K562 (cell line): ENCODE results near the gene ZNF236. TPM values are rescaled to one million over a fixed set of nuclear protein-coding genes. Genes with fewer than 3 reads are reported as not detected.

ENCODE experiments used
- ATAC-seq: fragments of 200-7000 bp; cut with Tn5 transposase; 3 replicates; pipeline ENCODE4 v1.9.1; 2020; ENCODE audit warnings: moderate library complexity
- BruUV-seq: library from RNA; stranded (reverse); fragments of 400-500 nt; replicated peaks from 2 replicates; lab custom pipeline; 2021; lab: Mats Ljungman, UMichigan
- CTCF ChIA-PET: fragments of 300-600 bp; formaldehyde crosslinking; extraction: SDS; loops from one replicate; lab custom pipeline; 2021; ENCODE audit warnings: low intra/inter-chr PET ratio; lab: Yijun Ruan, JAX
- POLR2A ChIA-PET: fragments of 300-600, 350-650 bp; sonication (Branson Sonifier 250); formaldehyde crosslinking; extraction: SDS; loops from one replicate; lab custom pipeline; 2021; ENCODE audit warnings: antibody characterized with exemption, inconsistent platforms; lab: Yijun Ruan, JAX
- DNase-seq, 4 experiments: peaks; one replicate each; pipeline versions ENCODE4 v3.0.0 to v3.0.0-alpha.2; 2011 to 2018; ENCODE audit warnings: low spot score in 3 of 4, mixed read lengths in 3 of 4; ENCODE audit errors: extremely low read depth in 1 of 4
- FAIRE-seq: peaks from 2 replicates; lab custom pipeline; 2011; peaks lifted over from hg19 to GRCh38; lab: Jason Lieb, UNC
- H2AFZ ChIP-seq: 2 replicates; pipeline ENCODE4 v1.6.0; 2011; ENCODE audit warnings: low read depth, low read length, control low read depth, inconsistent platforms
- H3K27ac ChIP-seq: fragments of 200-600 bp; 3 replicates; pipeline ENCODE4 v1.8.0; 2011; ENCODE audit warnings: low read depth, mild to moderate bottlenecking, control low read depth, inconsistent platforms, low read length, moderate library complexity, mixed read lengths; ENCODE audit errors: extremely low read depth
- H3K27me3 ChIP-seq, 2 experiments: fragments of 300-600 bp in 1 of 2; 2 replicates in 1 of 2; 3 replicates in 1 of 2; pipeline versions ENCODE4 v1.6.0 to v1.8.0; 2011; ENCODE audit warnings: inconsistent platforms in 2 of 2, low read length in 2 of 2, mild to moderate bottlenecking in 1 of 2, mixed read lengths in 1 of 2, moderate library complexity in 1 of 2; ENCODE audit not compliant: control insufficient read depth in 2 of 2, insufficient read depth in 2 of 2
- H3K36me3 ChIP-seq: fragments of 300-600 bp; 3 replicates; pipeline ENCODE4 v1.8.0; 2011; ENCODE audit warnings: mild to moderate bottlenecking, low read length, inconsistent platforms; ENCODE audit not compliant: control insufficient read depth, insufficient read depth
- H3K4me1 ChIP-seq, 2 experiments: fragments of 200-600 bp in 1 of 2; replicated peaks in 1 of 2; 2 replicates in 1 of 2; 3 replicates in 1 of 2; pipeline versions ENCODE4 v1.5.1 to v1.8.0; 2011; ENCODE audit warnings: inconsistent platforms in 2 of 2, low read length in 2 of 2, mild to moderate bottlenecking in 1 of 2, mixed read lengths in 1 of 2, moderate library complexity in 1 of 2; ENCODE audit not compliant: control insufficient read depth in 2 of 2, insufficient read depth in 2 of 2
- H3K4me2 ChIP-seq: 2 replicates; pipeline ENCODE4 v1.6.1; 2011; ENCODE audit warnings: low read length, control low read depth, inconsistent platforms, mixed read lengths; ENCODE audit not compliant: insufficient read depth
- H3K4me3 ChIP-seq: fragments of 200-600 bp; sonication (generic), shearing (Covaris generic); 2 replicates; pipeline ENCODE4 v1.5.1; 2016; ENCODE audit warnings: control low read depth, inconsistent platforms
- H3K79me2 ChIP-seq: fragments of 200-600 bp; 3 replicates; pipeline ENCODE4 v1.8.0; 2011; ENCODE audit warnings: low read length, inconsistent platforms; ENCODE audit not compliant: control insufficient read depth, insufficient read depth
- H3K9ac ChIP-seq, 2 experiments: 2 replicates each; pipeline versions ENCODE4 v1.6.0 to v1.6.1; 2011; ENCODE audit warnings: low read depth in 2 of 2, low read length in 2 of 2, control low read depth in 1 of 2, inconsistent platforms in 1 of 2, mild to moderate bottlenecking in 1 of 2, mixed read lengths in 1 of 2; ENCODE audit not compliant: insufficient read depth in 1 of 2
- H3K9me1 ChIP-seq: one replicate; pipeline ENCODE4 v1.6.0; 2011; ENCODE audit warnings: inconsistent platforms, mild to moderate bottlenecking, low read length, moderate library complexity; ENCODE audit not compliant: control insufficient read depth, insufficient read depth
- H3K9me3 ChIP-seq: replicated peaks from 2 replicates; pipeline ENCODE4 v1.5.1; 2011; ENCODE audit warnings: low read depth, low read length, inconsistent platforms; ENCODE audit not compliant: control insufficient read depth, insufficient read depth
- H4K20me1 ChIP-seq: replicated peaks from 2 replicates; pipeline ENCODE4 v1.6.1; 2011; ENCODE audit warnings: low read length, inconsistent platforms, mixed read lengths; ENCODE audit not compliant: control insufficient read depth, insufficient read depth
- HNRNPUL1 ChIP-seq: fragments of 200-400 bp; formaldehyde crosslinking; IDR thresholded peaks from 2 replicates; pipeline ENCODE4 v1.6.1; 2017; ENCODE audit warnings: low read length
- KDM2B ChIP-seq: fragments of 250-450 bp; sonication (Bioruptor Pico); IDR thresholded peaks from 2 replicates; pipeline ENCODE4 v1.8.0; 2021; ENCODE audit warnings: mild to moderate bottlenecking, moderate library complexity
- PYGO2 ChIP-seq: fragments of 450-650 bp; IDR thresholded peaks from 2 replicates; pipeline ENCODE4 v1.6.1; 2016; ENCODE audit warnings: mild to moderate bottlenecking, missing genetic modification characterization, moderate library complexity, missing compliant biosample characterization
- RAD21 ChIP-seq, 2 experiments: fragments of 250-450 bp in 1 of 2; fragments of 450-650 bp in 1 of 2; sonication (Bioruptor Pico) in 1 of 2; formaldehyde crosslinking in 1 of 2; IDR thresholded peaks in 1 of 2; conservative IDR thresholded peaks in 1 of 2; 2 replicates each; pipeline versions ENCODE4 v1.4.0 to v1.8.0; 2020 to 2022; ENCODE audit warnings: mild to moderate bottlenecking in 2 of 2, moderate library complexity in 1 of 2
- TRIM28 ChIP-seq: fragments of 450-650 bp; IDR thresholded peaks from 2 replicates; pipeline ENCODE4 v1.6.1; 2017
- ZNF140 ChIP-seq: fragments of 250-450 bp; sonication (Bioruptor Pico); IDR thresholded peaks from 2 replicates; pipeline ENCODE4 v1.8.0; 2021; ENCODE audit warnings: moderate library complexity, mild to moderate bottlenecking, inconsistent platforms
- ZNF717 ChIP-seq: fragments of 250-450 bp; sonication (Bioruptor Pico); IDR thresholded peaks from 2 replicates; pipeline ENCODE4 v1.5.0; 2021
- WGBS: fragments of 100-300 bp; shearing (Covaris generic); methylation state at CpG from one replicate; pipeline ENCODE4 v1.1.6; 2016; ENCODE audit warnings: low coverage, mixed read lengths; ENCODE audit not compliant: insufficient coverage; ENCODE audit errors: missing lambda C conversion rate; 5-methylcytosine and 5-hydroxymethylcytosine counted together
- in situ Hi-C: fragments of 300-500 bp; cut with MboI; formaldehyde crosslinking; loops from 4 replicates; pipeline ENCODE4 v1.15.0; 2018; ENCODE audit warnings: inconsistent platforms, mixed read lengths
- intact Hi-C: fragments of 100-400 bp; cut with micrococcal nuclease; formaldehyde crosslinking; loops from 2 replicates; pipeline ENCODE4 v1.14.2; 2022
- polyA plus RNA-seq, 8 experiments: library from polyadenylated mRNA; depleted of rRNA in 4 of 8; stranded (reverse) in 5 of 8; unstranded in 3 of 8; fragments of >200 nt; fragmentation: Nextera tagmentation in 2 of 8; fragmentation: Illumina TruSeq in 1 of 8; extraction: Ambion mirVana in 2 of 8; extraction: Trizol in 1 of 8; gene quantifications; 2 replicates each; pipeline versions ENCODE4 v1.2.1 to v1.2.3, GENCODE V29; 2011 to 2014; ENCODE audit warnings: inconsistent platforms in 1 of 8, missing spikeins in 1 of 8
- total RNA-seq, 7 experiments: library from RNA; depleted of rRNA in 6 of 7; stranded (reverse); fragments of >200 nt in 6 of 7; fragmentation: Illumina TruSeq in 2 of 7; extraction: Trizol in 2 of 7; gene quantifications; 2 replicates each; pipeline versions ENCODE4 v1.2.1 to v1.2.3, GENCODE V29; 2011 to 2021; ENCODE audit warnings: low replicate concordance in 1 of 7
- TF ChIP-seq, protein P1 (sequence below), 3 experiments: IDR thresholded peaks in 2 of 3; conservative IDR thresholded peaks in 1 of 3; 2 replicates each; pipeline ENCODE4 v1.5.1; 2011 to 2012; ENCODE audit warnings: low read length in 3 of 3, mild to moderate bottlenecking in 3 of 3, control low read depth in 2 of 3, improper control_type of control experiment in 1 of 3, inconsistent platforms in 1 of 3, low read depth in 1 of 3, mixed read lengths in 1 of 3, moderate library complexity in 1 of 3; ENCODE audit not compliant: insufficient read depth in 2 of 3

The ZNF236 gene
- total and polyA plus RNA-seq, 9 of the 15 experiments (the other 6 are each of a cell fraction or from before 2014, with no cell fraction given) = 0.35 to 8.7 (median 3.4) TPM

GRCh38 chr18:76920974-76921373, 98.6 kb downstream of the ZNF236 start (continued):
- no peak for TF ChIP-seq ZNF717 (CRISPR knock-in tag)
- TF ChIP-seq KDM2B (CRISPR knock-in tag) = no peak
- no peak for TF ChIP-seq HNRNPUL1
- TF ChIP-seq ZNF140 (CRISPR knock-in tag) = no peak
- no peak for TF ChIP-seq TRIM28

DNA sequence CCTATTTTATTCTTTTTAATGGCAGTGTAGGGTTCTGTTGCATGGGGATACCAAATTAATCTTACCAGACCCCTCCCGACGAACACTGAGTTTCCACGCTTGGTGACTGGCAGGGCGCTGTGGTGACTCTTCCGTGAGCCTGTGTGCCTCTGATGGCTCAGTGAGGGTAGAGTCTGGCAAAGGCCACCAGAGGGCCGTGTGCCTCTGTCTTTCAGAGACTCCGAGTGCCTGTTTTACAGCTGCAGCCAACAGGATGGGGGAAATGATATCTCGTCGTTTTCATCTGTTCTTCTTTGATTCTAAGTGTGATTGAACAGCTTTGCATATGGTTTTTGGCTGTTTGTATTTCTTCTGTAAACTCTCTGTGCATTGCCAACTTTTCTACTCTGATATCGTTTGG, 99.8 kb downstream of the ZNF236 start:
- CTCF ChIA-PET = interaction anchor here (0.6 kb wide), 1 partner anchor 729 kb away, joined by 3 read pairs; no protein-coding TSS in a partner anchor
- FAIRE-seq (peak; percentile 15), DNase-seq (peak; percentile 11 to 22 (median 20)), ATAC-seq (peak; percentile 87)
- intact Hi-C loops = loop anchor here (2.0 to 5.0 kb wide), 2 partner anchors 61 to 120 kb away; no protein-coding TSS in a partner anchor
- Histone ChIP-seq H3K9me1 (no peaks in the 10 kb centered on the region), H4K20me1 (no peaks in the 10 kb centered on the region), H3K79me2 (no peaks in the 10 kb centered on the region), H3K9ac (no peak overlapping the region), H3K27me3 (no peaks in the 10 kb centered on the region), H3K27ac (no peak overlapping the region), H3K4me3 (no peak overlapping the region), H2AFZ (no peak overlapping the region), H3K4me2 (no peak overlapping the region), H3K9me3 (no peaks in the 10 kb centered on the region), H3K4me1 (no peaks in the 10 kb centered on the region), H3K36me3 (peaks cover 39% of the 10 kb centered on the region; the same call in 2 of the 3 replicates)
- 59% methylated on average over 8 of the region's 10 CpGs for WGBS
- POLR2A ChIA-PET = no interaction called here
- in situ Hi-C loops = no loop called here
- BruUV-seq = no TSS peak
- TF ChIP-seq RAD21 (CRISPR knock-in tag; conservative IDR thresholded peaks at IDR 0.05 in 1 of 2, IDR thresholded peaks at IDR 0.05 in 1 of 2) = peak in 1 of 2 experiments; percentile 37; a peak in 2 of 4 replicates
- TF ChIP-seq, protein P1, sequence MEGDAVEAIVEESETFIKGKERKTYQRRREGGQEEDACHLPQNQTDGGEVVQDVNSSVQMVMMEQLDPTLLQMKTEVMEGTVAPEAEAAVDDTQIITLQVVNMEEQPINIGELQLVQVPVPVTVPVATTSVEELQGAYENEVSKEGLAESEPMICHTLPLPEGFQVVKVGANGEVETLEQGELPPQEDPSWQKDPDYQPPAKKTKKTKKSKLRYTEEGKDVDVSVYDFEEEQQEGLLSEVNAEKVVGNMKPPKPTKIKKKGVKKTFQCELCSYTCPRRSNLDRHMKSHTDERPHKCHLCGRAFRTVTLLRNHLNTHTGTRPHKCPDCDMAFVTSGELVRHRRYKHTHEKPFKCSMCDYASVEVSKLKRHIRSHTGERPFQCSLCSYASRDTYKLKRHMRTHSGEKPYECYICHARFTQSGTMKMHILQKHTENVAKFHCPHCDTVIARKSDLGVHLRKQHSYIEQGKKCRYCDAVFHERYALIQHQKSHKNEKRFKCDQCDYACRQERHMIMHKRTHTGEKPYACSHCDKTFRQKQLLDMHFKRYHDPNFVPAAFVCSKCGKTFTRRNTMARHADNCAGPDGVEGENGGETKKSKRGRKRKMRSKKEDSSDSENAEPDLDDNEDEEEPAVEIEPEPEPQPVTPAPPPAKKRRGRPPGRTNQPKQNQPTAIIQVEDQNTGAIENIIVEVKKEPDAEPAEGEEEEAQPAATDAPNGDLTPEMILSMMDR (IDR thresholded peaks at IDR 0.05 in 2 of 3, conservative IDR thresholded peaks at IDR 0.05 in 1 of 3; ENCODE audit: insufficient read depth in 2 of 3, low read depth in 1 of 3, low read length in 3 of 3) = peak; percentile 43 to 51 (median 47); a peak in 5 of 6 replicates
- TF ChIP-seq PYGO2 = no peak
